ENCODE results near the gene RASEF. TPM values are rescaled to one million over a fixed set of nuclear protein-coding genes. Genes with fewer than 3 reads are reported as not detected.

The RASEF gene
- total and polyA plus RNA-seq, 2 donors (not counting 1 experiment from before 2014, with no cell fraction given) = not detected

- Histone ChIP-seq H3K9me3 (ENCODE audit: control extremely low read depth in 1 of 3, control insufficient read depth in 2 of 3, insufficient read depth in 1 of 3, low read length in 2 of 3) (no peaks in the 10 kb centered on the region), H3K27ac (ENCODE audit: low read length in 2 of 2) (no peak overlapping the region), H2AFZ (ENCODE audit: insufficient read depth, low read depth, low read length, poor library complexity, severe bottlenecking) (no peak overlapping the region), H4K20me1 (ENCODE audit: control insufficient read depth, insufficient read depth, low read length, poor library complexity, severe bottlenecking) (no peaks in the 10 kb centered on the region), H3K9ac (ENCODE audit: low read length) (no peak overlapping the region), H3K4me3 (ENCODE audit: control extremely low read depth in 1 of 5, extremely low read depth in 1 of 5, insufficient read depth in 1 of 5, low read depth in 2 of 5, low read length in 4 of 5) (no peak overlapping the region), H3K27me3 (replicated peaks in 1 of 4; ENCODE audit: control extremely low read depth in 1 of 4, control insufficient read depth in 3 of 4, insufficient read depth in 4 of 4, low read length in 3 of 4) (no peaks in the 10 kb centered on the region), H3K4me1 (ENCODE audit: control insufficient read depth in 2 of 2, insufficient read depth in 2 of 2, low read length in 2 of 2) (no peaks in the 10 kb centered on the region), H3K4me2 (replicated peaks; ENCODE audit: low read depth, low read length, poor library complexity, severe bottlenecking) (no peak overlapping the region), H3K36me3 (replicated peaks in 1 of 2; ENCODE audit: control extremely low read depth in 1 of 2, control insufficient read depth in 1 of 2, extremely low read depth in 1 of 2, insufficient read depth in 2 of 2, low read length in 1 of 2) (no peaks in the 10 kb centered on the region), H3K79me2 (ENCODE audit: control insufficient read depth, insufficient read depth, low read length) (no peaks in the 10 kb centered on the region)
- no peak for TF ChIP-seq CTCF (IDR thresholded peaks at IDR 0.05)
- TF ChIP-seq EZH2 (IDR thresholded peaks at IDR 0.05; ENCODE audit: borderline replicate concordance, insufficient read depth, low read depth, low read length, poor library complexity, severe bottlenecking) = no peak
- Mint-ChIP-seq H3K9me3 (ENCODE audit: insufficient read depth) (no peaks in the 10 kb centered on the region), H3K4me1 (no peaks in the 10 kb centered on the region), H3K27me3 (no peaks in the 10 kb centered on the region), H3K4me3 (no peak overlapping the region), H3K27ac (no peak overlapping the region)
- WGBS (ENCODE audit: insufficient coverage) = 96% methylated on average over 7 of the region's 7 CpGs
- CTCF ChIA-PET = no interaction called here
- intact Hi-C loops (cut with micrococcal nuclease) = no loop called here
- no peak for ATAC-seq (ENCODE audit: low read depth)
- POLR2A ChIA-PET = no interaction called here
- no peak for DNase-seq
Measured at GRCh38 chr9:82940376-82940775, 122.6 kb downstream of the RASEF start.

DNA sequence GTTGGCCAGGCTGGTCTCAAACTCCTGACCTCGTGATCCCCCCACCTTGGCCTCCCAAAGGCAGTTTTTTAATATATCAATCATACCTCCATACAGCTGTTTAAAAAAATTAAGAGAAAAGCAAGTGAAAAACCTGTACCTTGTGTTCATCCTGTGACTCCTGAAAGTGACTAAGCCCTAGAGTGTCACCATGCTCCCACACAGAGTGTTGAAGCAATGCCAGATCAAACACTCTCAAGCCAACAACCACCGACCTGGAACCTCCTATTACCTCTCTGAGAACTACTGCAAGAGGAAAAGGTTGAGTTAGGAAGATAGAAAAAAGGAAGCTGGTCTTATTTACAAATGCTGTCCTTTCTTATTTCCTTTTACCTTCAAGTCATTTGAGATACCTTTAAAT, 123.5 kb downstream of the RASEF start:
- TF ChIP-seq CTCF (IDR thresholded peaks at IDR 0.05) = no peak
- TF ChIP-seq EZH2 (IDR thresholded peaks at IDR 0.05; ENCODE audit: borderline replicate concordance, insufficient read depth, low read depth, low read length, poor library complexity, severe bottlenecking) = no peak
- Mint-ChIP-seq H3K27me3 (no peaks in the 10 kb centered on the region), H3K27ac (no peak overlapping the region), H3K4me3 (no peak overlapping the region), H3K4me1 (no peaks in the 10 kb centered on the region), H3K9me3 (ENCODE audit: insufficient read depth) (no peaks in the 10 kb centered on the region)
- Histone ChIP-seq H2AFZ (ENCODE audit: insufficient read depth, low read depth, low read length, poor library complexity, severe bottlenecking) (no peak overlapping the region), H3K79me2 (ENCODE audit: control insufficient read depth, insufficient read depth, low read length) (no peaks in the 10 kb centered on the region), H3K27me3 (replicated peaks in 1 of 4; ENCODE audit: control extremely low read depth in 1 of 4, control insufficient read depth in 3 of 4, insufficient read depth in 4 of 4, low read length in 3 of 4) (no peaks in the 10 kb centered on the region), H3K9ac (ENCODE audit: low read length) (no peak overlapping the region), H3K4me2 (replicated peaks; ENCODE audit: low read depth, low read length, poor library complexity, severe bottlenecking) (no peak overlapping the region), H3K36me3 (replicated peaks in 1 of 2; ENCODE audit: control extremely low read depth in 1 of 2, control insufficient read depth in 1 of 2, extremely low read depth in 1 of 2, insufficient read depth in 2 of 2, low read length in 1 of 2) (no peaks in the 10 kb centered on the region), H4K20me1 (ENCODE audit: control insufficient read depth, insufficient read depth, low read length, poor library complexity, severe bottlenecking) (no peaks in the 10 kb centered on the region), H3K27ac (ENCODE audit: low read length in 2 of 2) (no peak overlapping the region), H3K4me1 (ENCODE audit: control insufficient read depth in 2 of 2, insufficient read depth in 2 of 2, low read length in 2 of 2) (no peaks in the 10 kb centered on the region), H3K4me3 (ENCODE audit: control extremely low read depth in 1 of 5, extremely low read depth in 1 of 5, insufficient read depth in 1 of 5, low read depth in 2 of 5, low read length in 4 of 5) (no peak overlapping the region), H3K9me3 (ENCODE audit: control extremely low read depth in 1 of 3, control insufficient read depth in 2 of 3, insufficient read depth in 1 of 3, low read length in 2 of 3) (no peaks in the 10 kb centered on the region)
- ATAC-seq (ENCODE audit: low read depth) = no peak
- ChIA-PET CTCF (no interaction called here), POLR2A (no interaction called here)
- intact Hi-C loops (cut with micrococcal nuclease) = no loop called here
- no peak for DNase-seq
- no CpG with 5 or more reads among the region's 2 CpGs for WGBS (ENCODE audit: insufficient coverage)
